Vagina (tissue), 2 donors: ENCODE measurements around the gene TTC22.

ENCODE experiments used
- POLR2AphosphoS5 ChIP-seq, 2 donors: sonication (generic); formaldehyde crosslinking; IDR thresholded peaks; one replicate each; pipeline ENCODE4 v1.9.0; 2017; ENCODE audit warnings: antibody characterized with exemption in 2 of 2, mild to moderate bottlenecking in 2 of 2, low read depth in 1 of 2; ENCODE audit not compliant: insufficient read depth in 1 of 2
- TF ChIP-seq, protein P1 (sequence below), 3 experiments: fragments of 450-650 bp in 2 of 3; fragments of 200-600 bp in 1 of 3; sonication (generic) in 1 of 3; IDR thresholded peaks; one replicate each; pipeline ENCODE4 v1.5.1; 2017 to 2019; ENCODE audit warnings: antibody characterized with exemption in 3 of 3, mild to moderate bottlenecking in 2 of 3, moderate library complexity in 2 of 3

DNA sequence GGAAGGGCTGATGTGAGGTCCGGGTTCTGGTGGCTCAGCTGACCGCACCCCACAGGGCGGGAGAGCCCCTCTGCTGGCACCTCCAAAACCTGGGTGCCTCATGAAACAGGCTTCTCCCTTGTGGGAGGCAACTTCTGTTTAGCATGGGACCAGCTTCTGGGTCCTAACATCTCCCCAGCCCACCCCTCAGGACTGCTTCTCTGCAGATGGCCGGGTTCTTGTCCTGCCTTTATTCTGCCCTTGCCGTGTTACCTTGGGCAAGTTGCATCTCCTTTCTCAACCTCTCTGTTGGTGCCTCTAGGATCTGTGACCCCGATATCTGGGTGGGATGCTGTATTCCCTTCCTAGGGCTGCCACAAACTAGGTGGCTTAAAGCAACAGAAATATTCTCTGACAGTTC is 15.0 kb upstream of the TTC22 start:
- TF ChIP-seq POLR2AphosphoS5 (IDR thresholded peaks at IDR 0.05; ENCODE audit: insufficient read depth in 1 of 2, low read depth in 1 of 2) = no peak
- TF ChIP-seq, protein P1, sequence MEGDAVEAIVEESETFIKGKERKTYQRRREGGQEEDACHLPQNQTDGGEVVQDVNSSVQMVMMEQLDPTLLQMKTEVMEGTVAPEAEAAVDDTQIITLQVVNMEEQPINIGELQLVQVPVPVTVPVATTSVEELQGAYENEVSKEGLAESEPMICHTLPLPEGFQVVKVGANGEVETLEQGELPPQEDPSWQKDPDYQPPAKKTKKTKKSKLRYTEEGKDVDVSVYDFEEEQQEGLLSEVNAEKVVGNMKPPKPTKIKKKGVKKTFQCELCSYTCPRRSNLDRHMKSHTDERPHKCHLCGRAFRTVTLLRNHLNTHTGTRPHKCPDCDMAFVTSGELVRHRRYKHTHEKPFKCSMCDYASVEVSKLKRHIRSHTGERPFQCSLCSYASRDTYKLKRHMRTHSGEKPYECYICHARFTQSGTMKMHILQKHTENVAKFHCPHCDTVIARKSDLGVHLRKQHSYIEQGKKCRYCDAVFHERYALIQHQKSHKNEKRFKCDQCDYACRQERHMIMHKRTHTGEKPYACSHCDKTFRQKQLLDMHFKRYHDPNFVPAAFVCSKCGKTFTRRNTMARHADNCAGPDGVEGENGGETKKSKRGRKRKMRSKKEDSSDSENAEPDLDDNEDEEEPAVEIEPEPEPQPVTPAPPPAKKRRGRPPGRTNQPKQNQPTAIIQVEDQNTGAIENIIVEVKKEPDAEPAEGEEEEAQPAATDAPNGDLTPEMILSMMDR (IDR thresholded peaks at IDR 0.05) = no peak
